OCI-LY7 (cell line): ENCODE measurements around the gene ZFP36. TPM values are rescaled to one million over a fixed set of nuclear protein-coding genes. Genes with fewer than 3 reads are reported as not detected.

Experiments used
- BruUV-seq: library from RNA; stranded (reverse); fragments of 400-500 nt; replicated peaks from 2 replicates; lab custom pipeline; 2021; lab: Mats Ljungman, UMichigan
- CTCF ChIA-PET: fragments of 300-600 bp; sonication (Branson Sonifier 250); formaldehyde crosslinking; loops from one replicate; lab custom pipeline; 2022; ENCODE audit warnings: antibody characterized with exemption; ENCODE audit not compliant: unreplicated experiment; lab: Charles Lee
- POLR2A ChIA-PET: fragments of 300-600 bp; sonication (Branson Sonifier 250); formaldehyde crosslinking; loops from one replicate; lab custom pipeline; 2022; ENCODE audit warnings: antibody characterized with exemption; lab: Charles Lee
- DNase-seq: peaks from one replicate; pipeline ENCODE4 v3.0.0-alpha.2; 2015; ENCODE audit warnings: low spot score
- H2AFZ ChIP-seq: fragments of 200-600 bp; sonication (generic), shearing (Covaris generic); 2 replicates; pipeline ENCODE4 v1.6.1; 2014; ENCODE audit warnings: mild to moderate bottlenecking, antibody characterized with exemption, low read length, moderate library complexity
- H3K27ac ChIP-seq: fragments of 200-600 bp; sonication (generic); 2 replicates; pipeline ENCODE4 v1.5.1; 2014; ENCODE audit warnings: mixed run types, low read depth, mild to moderate bottlenecking, moderate library complexity, low read length, inconsistent platforms; ENCODE audit not compliant: poor library complexity, severe bottlenecking
- H3K36me3 ChIP-seq: fragments of 200-600 bp; sonication (generic); 2 replicates; pipeline ENCODE4 v1.6.1; 2014; ENCODE audit warnings: mild to moderate bottlenecking, antibody characterized with exemption, low read length, moderate library complexity, mixed read lengths; ENCODE audit not compliant: insufficient read depth
- H3K4me1 ChIP-seq: fragments of 200-600 bp; sonication (generic); 2 replicates; pipeline ENCODE4 v1.5.1; 2014; ENCODE audit warnings: mild to moderate bottlenecking, low read length; ENCODE audit not compliant: insufficient read depth, poor library complexity, severe bottlenecking
- H3K4me2 ChIP-seq: fragments of 200-600 bp; sonication (generic); 2 replicates; pipeline ENCODE4 v1.6.1; 2014; ENCODE audit warnings: mild to moderate bottlenecking, low read length
- H3K4me3 ChIP-seq: fragments of 200-600 bp; sonication (generic); 2 replicates; pipeline ENCODE4 v1.5.1; 2014; ENCODE audit warnings: mild to moderate bottlenecking, low read depth, low read length; ENCODE audit not compliant: poor library complexity, severe bottlenecking
- H3K79me2 ChIP-seq: fragments of 200-600 bp; sonication (generic); 2 replicates; pipeline ENCODE4 v1.6.1; 2016; ENCODE audit warnings: low read depth, mild to moderate bottlenecking, low read length, moderate library complexity, mixed read lengths; ENCODE audit not compliant: insufficient read depth
- H3K9me2 ChIP-seq: fragments of 200-600 bp; sonication (generic); 2 replicates; pipeline ENCODE4 v1.6.1; 2016; ENCODE audit warnings: mild to moderate bottlenecking, low read length, mixed read lengths; ENCODE audit not compliant: insufficient read depth
- H3K9me3 ChIP-seq: fragments of 200-600 bp; sonication (generic); 2 replicates; pipeline ENCODE4 v1.6.1; 2014; ENCODE audit warnings: mild to moderate bottlenecking, mixed run types, low read length, mixed read lengths
- H4K20me1 ChIP-seq: fragments of 200-600 bp; sonication (generic); 2 replicates; pipeline ENCODE4 v1.6.1; 2014; ENCODE audit warnings: mild to moderate bottlenecking, antibody characterized with exemption, low read length, moderate library complexity, mixed read lengths; ENCODE audit not compliant: insufficient read depth
- CTCF ChIP-seq: fragments of 200-600 bp; sonication (generic); conservative IDR thresholded peaks from 2 replicates; pipeline ENCODE4 v1.5.1; 2014; ENCODE audit warnings: mild to moderate bottlenecking, antibody characterized with exemption, low read length, moderate library complexity, mixed read lengths
- EZH2phosphoT487 ChIP-seq: fragments of 200-600 bp; sonication (generic); IDR thresholded peaks from 2 replicates; pipeline ENCODE4 v1.6.1; 2018; ENCODE audit warnings: low read depth, borderline replicate concordance, mild to moderate bottlenecking, mixed run types, antibody characterized with exemption, low read length, moderate library complexity, mixed read lengths
- intact Hi-C: fragments of 100-400 bp; cut with micrococcal nuclease; formaldehyde crosslinking; loops from one replicate; pipeline ENCODE4 v1.10.0; 2022; ENCODE audit not compliant: unreplicated experiment
- total RNA-seq, 2 experiments: library from RNA; depleted of rRNA in 1 of 2; stranded (reverse); fragments of >200 nt in 1 of 2; shearing (Covaris generic) in 1 of 2; gene quantifications; 2 replicates each; pipeline ENCODE4 v1.2.3, GENCODE V29; 2014 to 2022

The ZFP36 gene
- total RNA-seq, 2 experiments from 2014 or later: 21.8 to 55.9 TPM

- Histone ChIP-seq H3K79me2 (peaks cover 32% of the 10 kb centered on the region), H3K4me3 (peak overlapping the region; percentile 89), H3K9me2 (no peaks in the 10 kb centered on the region), H3K27ac (peak overlapping the region; percentile 70), H3K4me1 (peaks cover 33% of the 10 kb centered on the region), H4K20me1 (no peaks in the 10 kb centered on the region; the same call in none of the 2 replicates), H2AFZ (peak overlapping the region; percentile 2; the same call in 1 of the 2 replicates), H3K9me3 (no peaks in the 10 kb centered on the region), H3K4me2 (peak overlapping the region; percentile 83), H3K36me3 (peaks cover 27% of the 10 kb centered on the region)
- intact Hi-C loops: loop anchor here (1.0 kb wide), 3 partner anchors 16 to 288 kb away; partner anchors contain the start of genes PAK4 and SAMD4B
- ChIA-PET CTCF (no interaction called here), POLR2A (interaction anchor here (1.6 kb wide), 1 partner anchor 23 kb away, joined by 6 read pairs; the partner anchor contains the start of gene RPS16)
- TF ChIP-seq EZH2phosphoT487 (no peak), CTCF (no peak; the same call in 1 of the 2 replicates)
- no TSS peak for BruUV-seq
- DNase-seq: no peak
These were observed 6.2 kb downstream of the ZFP36 start for GRCh38 chr19:39412867-39413271.

- BruUV-seq: no TSS peak
- peak; percentile 52 for DNase-seq
- H3K79me2 ChIP-seq: peaks cover 26% of the 10 kb centered on the region
- peak overlapping the region; percentile 89 for H3K4me3 ChIP-seq
- TF ChIP-seq CTCF: no peak
- TF ChIP-seq EZH2phosphoT487: no peak
- POLR2A ChIA-PET: interaction anchor here (1.0 kb wide), 1 partner anchor 15 kb away, joined by 3 read pairs; no protein-coding TSS in a partner anchor
- CTCF ChIA-PET: no interaction called here
- H3K9me3 ChIP-seq: no peaks in the 10 kb centered on the region
- peaks cover 33% of the 10 kb centered on the region for H3K4me1 ChIP-seq
- H2AFZ ChIP-seq: peak overlapping the region; percentile 2; the same call in 1 of the 2 replicates
- peak overlapping the region; percentile 83 for H3K4me2 ChIP-seq
- intact Hi-C loops: no loop called here
- peak overlapping the region; percentile 70 for H3K27ac ChIP-seq
- H4K20me1 ChIP-seq: no peaks in the 10 kb centered on the region; the same call in 1 of the 2 replicates
- no peaks in the 10 kb centered on the region for H3K9me2 ChIP-seq
- H3K36me3 ChIP-seq: peaks cover 24% of the 10 kb centered on the region
These were observed 6.7 kb downstream of the ZFP36 start for GRCh38 chr19:39413272-39413910.
